ENCODE data around the gene SLC1A3.

- TF ChIP-seq POLR2A (IDR thresholded peaks at IDR 0.05) (no peak), CTCF (IDR thresholded peaks at IDR 0.05) (no peak)
These were observed 24.1 kb downstream of the SLC1A3 start for GRCh38 chr5:36630201-36631145.

Measured in thyroid gland (tissue), 4 donors.